HL-60 (cell line): ENCODE measurements around the gene TFB1M.

Experiments used
- DNase-seq, 2 experiments: peaks; one replicate each; pipeline ENCODE4 v3.0.0-alpha.2; 2010 to 2020; ENCODE audit warnings: low read depth in 1 of 2, low spot score in 1 of 2
- H3K27ac ChIP-seq: fragments of 250-450 bp; sonication (Bioruptor Pico); replicated peaks from 2 replicates; pipeline ENCODE4 v1.5.1; 2020; ENCODE audit warnings: mild to moderate bottlenecking, moderate library complexity
- H3K27me3 ChIP-seq: fragments of 250-450 bp; sonication (Bioruptor Pico); 2 replicates; pipeline ENCODE4 v1.5.1; 2021; ENCODE audit warnings: mild to moderate bottlenecking, moderate library complexity; ENCODE audit not compliant: insufficient read depth, poor library complexity, severe bottlenecking
- H3K4me3 ChIP-seq: replicated peaks from 2 replicates; pipeline ENCODE4 v1.5.1; 2011; ENCODE audit warnings: mild to moderate bottlenecking, control low read depth, low read length; ENCODE audit not compliant: insufficient read depth
- CTCF ChIP-seq: IDR thresholded peaks from one replicate; pipeline ENCODE4 v1.5.1; 2011; ENCODE audit warnings: low read length, control low read depth, inconsistent platforms; ENCODE audit not compliant: insufficient read depth
- GABPA ChIP-seq: IDR thresholded peaks from 2 replicates; pipeline ENCODE4 v1.6.1; 2012; ENCODE audit warnings: low read depth
- POLR2AphosphoS5 ChIP-seq: IDR thresholded peaks from 2 replicates; pipeline ENCODE4 v1.6.1; 2012; ENCODE audit warnings: low read depth
- REST ChIP-seq: IDR thresholded peaks from 2 replicates; pipeline ENCODE4 v1.6.1; 2012; ENCODE audit warnings: low read depth; ENCODE audit not compliant: insufficient replicate concordance
- SPI1 ChIP-seq: IDR thresholded peaks from 2 replicates; pipeline ENCODE4 v1.6.1; 2012; ENCODE audit warnings: low read depth, mild to moderate bottlenecking, borderline replicate concordance

The TFB1M gene

GRCh38 chr6:155274533-155274932 lies 39.8 kb downstream of the TFB1M start:
- H3K27ac ChIP-seq = no peak overlapping the region
- H3K27me3 ChIP-seq = no peaks in the 10 kb centered on the region
- TF ChIP-seq POLR2AphosphoS5 (no peak), GABPA (no peak), CTCF (no peak), SPI1 (no peak), REST (no peak)
- no peak for DNase-seq
- H3K4me3 ChIP-seq = no peak overlapping the region

- Histone ChIP-seq H3K4me3 (no peak overlapping the region), H3K27ac (no peak overlapping the region), H3K27me3 (no peaks in the 10 kb centered on the region)
- TF ChIP-seq REST (no peak), POLR2AphosphoS5 (no peak), SPI1 (no peak), GABPA (no peak), CTCF (no peak)
- no peak for DNase-seq
Observed at GRCh38 chr6:155274106-155274505, 40.2 kb downstream of the TFB1M start.

- no peak overlapping the region for H3K27ac ChIP-seq
Observed at GRCh38 chr6:155273431-155273830, 40.9 kb downstream of the TFB1M start.

More at GRCh38 chr6:155273431-155273830, 40.9 kb downstream of the TFB1M start:
- DNase-seq = no peak
- Histone ChIP-seq H3K27me3 (no peaks in the 10 kb centered on the region), H3K4me3 (no peak overlapping the region)
- TF ChIP-seq POLR2AphosphoS5 = no peak
- TF ChIP-seq GABPA = no peak
- no peak for TF ChIP-seq REST
- no peak for TF ChIP-seq CTCF
- no peak for TF ChIP-seq SPI1
